OCI-LY7 (cell line): Measurements from ENCODE around the gene CYP11A1. TPM values are rescaled to one million over a fixed set of nuclear protein-coding genes. Genes with fewer than 3 reads are reported as not detected.

Experiments
- BruUV-seq: library from RNA; stranded (reverse); fragments of 400-500 nt; replicated peaks from 2 replicates; lab custom pipeline; 2021; lab: Mats Ljungman, UMichigan
- CTCF ChIA-PET: fragments of 300-600 bp; sonication (Branson Sonifier 250); formaldehyde crosslinking; loops from one replicate; lab custom pipeline; 2022; ENCODE audit warnings: antibody characterized with exemption; ENCODE audit not compliant: unreplicated experiment; lab: Charles Lee
- POLR2A ChIA-PET: fragments of 300-600 bp; sonication (Branson Sonifier 250); formaldehyde crosslinking; loops from one replicate; lab custom pipeline; 2022; ENCODE audit warnings: antibody characterized with exemption; lab: Charles Lee
- DNase-seq: peaks from one replicate; pipeline ENCODE4 v3.0.0-alpha.2; 2015; ENCODE audit warnings: low spot score
- H2AFZ ChIP-seq: fragments of 200-600 bp; sonication (generic), shearing (Covaris generic); 2 replicates; pipeline ENCODE4 v1.6.1; 2014; ENCODE audit warnings: mild to moderate bottlenecking, antibody characterized with exemption, low read length, moderate library complexity
- H3K27ac ChIP-seq: fragments of 200-600 bp; sonication (generic); 2 replicates; pipeline ENCODE4 v1.5.1; 2014; ENCODE audit warnings: mixed run types, low read depth, mild to moderate bottlenecking, moderate library complexity, low read length, inconsistent platforms; ENCODE audit not compliant: poor library complexity, severe bottlenecking
- H3K36me3 ChIP-seq: fragments of 200-600 bp; sonication (generic); 2 replicates; pipeline ENCODE4 v1.6.1; 2014; ENCODE audit warnings: mild to moderate bottlenecking, antibody characterized with exemption, low read length, moderate library complexity, mixed read lengths; ENCODE audit not compliant: insufficient read depth
- H3K4me1 ChIP-seq: fragments of 200-600 bp; sonication (generic); 2 replicates; pipeline ENCODE4 v1.5.1; 2014; ENCODE audit warnings: mild to moderate bottlenecking, low read length; ENCODE audit not compliant: insufficient read depth, poor library complexity, severe bottlenecking
- H3K4me2 ChIP-seq: fragments of 200-600 bp; sonication (generic); 2 replicates; pipeline ENCODE4 v1.6.1; 2014; ENCODE audit warnings: mild to moderate bottlenecking, low read length
- H3K4me3 ChIP-seq: fragments of 200-600 bp; sonication (generic); 2 replicates; pipeline ENCODE4 v1.5.1; 2014; ENCODE audit warnings: mild to moderate bottlenecking, low read depth, low read length; ENCODE audit not compliant: poor library complexity, severe bottlenecking
- H3K79me2 ChIP-seq: fragments of 200-600 bp; sonication (generic); 2 replicates; pipeline ENCODE4 v1.6.1; 2016; ENCODE audit warnings: low read depth, mild to moderate bottlenecking, low read length, moderate library complexity, mixed read lengths; ENCODE audit not compliant: insufficient read depth
- H3K9me2 ChIP-seq: fragments of 200-600 bp; sonication (generic); 2 replicates; pipeline ENCODE4 v1.6.1; 2016; ENCODE audit warnings: mild to moderate bottlenecking, low read length, mixed read lengths; ENCODE audit not compliant: insufficient read depth
- H3K9me3 ChIP-seq: fragments of 200-600 bp; sonication (generic); 2 replicates; pipeline ENCODE4 v1.6.1; 2014; ENCODE audit warnings: mild to moderate bottlenecking, mixed run types, low read length, mixed read lengths
- H4K20me1 ChIP-seq: fragments of 200-600 bp; sonication (generic); 2 replicates; pipeline ENCODE4 v1.6.1; 2014; ENCODE audit warnings: mild to moderate bottlenecking, antibody characterized with exemption, low read length, moderate library complexity, mixed read lengths; ENCODE audit not compliant: insufficient read depth
- EZH2phosphoT487 ChIP-seq: fragments of 200-600 bp; sonication (generic); IDR thresholded peaks from 2 replicates; pipeline ENCODE4 v1.6.1; 2018; ENCODE audit warnings: low read depth, borderline replicate concordance, mild to moderate bottlenecking, mixed run types, antibody characterized with exemption, low read length, moderate library complexity, mixed read lengths
- intact Hi-C: fragments of 100-400 bp; cut with micrococcal nuclease; formaldehyde crosslinking; loops from one replicate; pipeline ENCODE4 v1.10.0; 2022; ENCODE audit not compliant: unreplicated experiment
- total RNA-seq, 2 experiments: library from RNA; depleted of rRNA in 1 of 2; stranded (reverse); fragments of >200 nt in 1 of 2; shearing (Covaris generic) in 1 of 2; gene quantifications; 2 replicates each; pipeline ENCODE4 v1.2.3, GENCODE V29; 2014 to 2022
- TF ChIP-seq, protein P1 (sequence below): fragments of 200-600 bp; sonication (generic); conservative IDR thresholded peaks from 2 replicates; pipeline ENCODE4 v1.5.1; 2014; ENCODE audit warnings: mild to moderate bottlenecking, antibody characterized with exemption, low read length, moderate library complexity, mixed read lengths

Gene CYP11A1
- total RNA-seq, 2 experiments from 2014 or later = not detected

DNA sequence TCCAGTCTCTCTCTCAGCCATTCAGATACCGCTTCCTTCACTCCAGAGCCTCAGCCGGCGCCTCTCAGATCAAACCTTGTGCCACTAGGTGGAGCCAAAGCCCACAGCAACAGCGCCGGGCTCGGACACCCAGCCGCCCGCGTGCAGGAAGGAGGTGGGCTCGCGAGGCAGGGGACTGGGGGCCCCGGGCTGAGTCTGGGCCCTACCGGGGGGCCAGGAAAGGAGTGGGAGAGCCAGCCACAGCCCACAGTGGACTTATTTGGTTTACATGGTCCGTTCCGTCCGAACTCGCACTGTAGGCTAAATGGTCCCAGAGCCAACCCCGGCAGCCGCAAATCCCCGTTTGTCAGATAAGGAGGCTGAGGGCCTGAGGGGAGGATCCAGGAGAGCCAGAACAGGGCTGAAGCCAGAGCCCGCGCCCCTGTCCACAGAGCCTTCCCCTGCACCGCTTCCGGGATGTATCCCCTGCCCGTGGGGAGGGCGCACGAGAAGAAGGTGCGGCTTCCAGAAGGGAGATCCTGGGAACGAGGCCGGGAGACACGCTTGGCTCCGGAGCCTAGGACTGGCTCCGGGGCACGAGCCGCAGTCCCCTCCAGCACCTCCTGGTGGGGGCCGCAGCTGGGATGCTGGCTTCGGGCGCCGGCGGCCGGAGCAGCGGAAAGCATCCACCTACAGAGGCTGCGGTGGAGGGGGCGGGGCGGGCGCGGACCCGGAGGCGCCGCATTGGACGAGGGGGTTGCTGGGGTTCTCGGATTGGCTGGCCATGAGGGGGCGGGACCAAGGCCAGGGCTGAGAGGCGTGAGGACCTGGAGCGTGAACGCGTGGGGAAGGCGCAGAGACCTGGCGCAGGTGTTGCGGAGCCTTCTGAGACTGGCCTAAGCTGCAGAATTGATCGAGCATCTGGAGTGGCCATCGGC, 6.5 kb upstream of the CYP11A1 start:
- H3K4me2 ChIP-seq = peak overlapping the region; percentile 83
- CTCF ChIA-PET = interaction anchor here (0.6 to 2.1 kb wide), 4 partner anchors 11 to 250 kb away, joined by 3 to 7 read pairs (median 3); no protein-coding TSS in a partner anchor
- no TSS peak for BruUV-seq
- H2AFZ ChIP-seq = peak overlapping the region; percentile 78
- H3K79me2 ChIP-seq = no peaks in the 10 kb centered on the region
- H3K9me2 ChIP-seq = no peaks in the 10 kb centered on the region
- TF ChIP-seq EZH2phosphoT487 = no peak
- TF ChIP-seq, protein P1, sequence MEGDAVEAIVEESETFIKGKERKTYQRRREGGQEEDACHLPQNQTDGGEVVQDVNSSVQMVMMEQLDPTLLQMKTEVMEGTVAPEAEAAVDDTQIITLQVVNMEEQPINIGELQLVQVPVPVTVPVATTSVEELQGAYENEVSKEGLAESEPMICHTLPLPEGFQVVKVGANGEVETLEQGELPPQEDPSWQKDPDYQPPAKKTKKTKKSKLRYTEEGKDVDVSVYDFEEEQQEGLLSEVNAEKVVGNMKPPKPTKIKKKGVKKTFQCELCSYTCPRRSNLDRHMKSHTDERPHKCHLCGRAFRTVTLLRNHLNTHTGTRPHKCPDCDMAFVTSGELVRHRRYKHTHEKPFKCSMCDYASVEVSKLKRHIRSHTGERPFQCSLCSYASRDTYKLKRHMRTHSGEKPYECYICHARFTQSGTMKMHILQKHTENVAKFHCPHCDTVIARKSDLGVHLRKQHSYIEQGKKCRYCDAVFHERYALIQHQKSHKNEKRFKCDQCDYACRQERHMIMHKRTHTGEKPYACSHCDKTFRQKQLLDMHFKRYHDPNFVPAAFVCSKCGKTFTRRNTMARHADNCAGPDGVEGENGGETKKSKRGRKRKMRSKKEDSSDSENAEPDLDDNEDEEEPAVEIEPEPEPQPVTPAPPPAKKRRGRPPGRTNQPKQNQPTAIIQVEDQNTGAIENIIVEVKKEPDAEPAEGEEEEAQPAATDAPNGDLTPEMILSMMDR = peak; percentile 92
- POLR2A ChIA-PET = interaction anchor here (0.6 kb wide), 1 partner anchor 397 kb away, joined by 7 read pairs; no protein-coding TSS in a partner anchor
- DNase-seq = peak; percentile 92
- H4K20me1 ChIP-seq = no peaks in the 10 kb centered on the region
- H3K36me3 ChIP-seq = no peaks in the 10 kb centered on the region
- H3K27ac ChIP-seq = peak overlapping the region; percentile 47
- H3K9me3 ChIP-seq = no peaks in the 10 kb centered on the region
- H3K4me1 ChIP-seq = peaks cover 15% of the 10 kb centered on the region
- intact Hi-C loops = loop anchor here (1.0 to 10.0 kb wide), 5 partner anchors 65 to 391 kb away; partner anchors contain the start of gene ARID3B
- peak overlapping the region; percentile 71 for H3K4me3 ChIP-seq

DNA sequence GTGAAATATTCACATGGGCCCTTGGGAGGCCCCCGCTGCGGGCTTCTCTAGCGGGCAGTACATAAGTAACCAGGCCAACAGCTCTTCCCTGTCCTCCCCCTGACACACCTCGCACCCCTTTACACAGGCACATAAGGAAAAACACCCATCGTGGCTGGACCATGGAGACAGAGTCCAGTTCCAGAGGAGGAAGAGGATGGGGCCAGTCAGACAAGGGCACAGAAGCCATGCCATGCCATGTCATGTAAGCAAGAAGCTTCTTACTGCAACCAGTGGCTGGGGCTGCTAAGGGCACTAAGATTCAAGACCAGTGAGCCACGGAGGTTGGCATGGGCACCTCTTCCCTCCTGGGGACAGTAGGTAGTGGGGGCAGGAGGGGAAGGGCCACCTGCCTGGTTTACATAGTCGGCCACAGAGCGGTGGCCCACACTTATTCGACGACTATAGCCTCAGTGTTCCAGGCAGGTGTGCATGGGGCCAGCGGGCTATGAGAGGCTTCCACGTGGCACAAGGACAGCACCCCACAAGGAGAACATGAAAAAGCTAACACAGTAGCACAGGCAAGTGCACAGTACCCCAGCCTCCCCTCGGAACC, 5.7 kb upstream of the CYP11A1 start:
- no peaks in the 10 kb centered on the region for H3K9me2 ChIP-seq
- H3K9me3 ChIP-seq = no peaks in the 10 kb centered on the region
- no peaks in the 10 kb centered on the region for H4K20me1 ChIP-seq
- DNase-seq = no peak
- H3K4me2 ChIP-seq = peak overlapping the region; percentile 83
- ChIA-PET POLR2A (no interaction called here), CTCF (interaction anchor here (0.6 kb wide), 1 partner anchor 150 kb away, joined by 3 read pairs; no protein-coding TSS in a partner anchor)
- peak overlapping the region; percentile 71 for H3K4me3 ChIP-seq
- intact Hi-C loops = loop anchor here (2.0 to 10.0 kb wide), 2 partner anchors 248 to 392 kb away; no protein-coding TSS in a partner anchor
- peak overlapping the region; percentile 78; the same call in 1 of the 2 replicates for H2AFZ ChIP-seq
- no peaks in the 10 kb centered on the region for H3K79me2 ChIP-seq
- H3K36me3 ChIP-seq = no peaks in the 10 kb centered on the region
- no peak overlapping the region for H3K27ac ChIP-seq
- H3K4me1 ChIP-seq = peaks cover 12% of the 10 kb centered on the region
- no peak for TF ChIP-seq EZH2phosphoT487
- BruUV-seq = no TSS peak

DNA sequence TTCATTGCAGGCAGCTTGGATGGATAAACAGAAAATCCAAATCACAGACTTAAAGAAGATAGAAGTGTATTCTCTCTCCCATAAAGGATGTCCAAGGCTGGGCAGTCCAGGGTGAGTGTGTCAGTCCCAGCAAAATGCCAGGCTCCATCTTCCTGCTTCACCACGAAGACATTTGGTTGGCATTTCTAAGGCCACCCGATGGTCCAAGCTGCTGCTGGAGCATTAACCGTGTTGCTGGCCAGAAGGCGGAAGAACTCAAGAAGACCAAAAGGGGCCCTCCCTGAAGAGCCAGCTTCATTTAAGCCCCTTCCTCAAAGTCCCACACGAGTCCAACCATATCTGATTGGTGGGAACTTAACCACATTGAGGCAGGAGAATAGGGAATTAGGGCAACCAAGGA, 3.0 kb upstream of the CYP11A1 start:
- POLR2A ChIA-PET = interaction anchor here (0.6 kb wide), 2 partner anchors 39 to 81 kb away, joined by 3 to 5 read pairs; no protein-coding TSS in a partner anchor
- peaks cover 12% of the 10 kb centered on the region for H3K4me1 ChIP-seq
- no peaks in the 10 kb centered on the region for H3K79me2 ChIP-seq
- no peak overlapping the region for H3K4me3 ChIP-seq
- no peaks in the 10 kb centered on the region for H3K36me3 ChIP-seq
- no peak for DNase-seq
- intact Hi-C loops = loop anchor here (10.0 kb wide), 1 partner anchor 394 kb away; no protein-coding TSS in a partner anchor
- H3K27ac ChIP-seq = no peak overlapping the region
- H3K4me2 ChIP-seq = no peak overlapping the region
- H2AFZ ChIP-seq = no peak overlapping the region
- no peaks in the 10 kb centered on the region for H4K20me1 ChIP-seq
- CTCF ChIA-PET = no interaction called here
- H3K9me2 ChIP-seq = no peaks in the 10 kb centered on the region
- no peaks in the 10 kb centered on the region for H3K9me3 ChIP-seq
- BruUV-seq = no TSS peak
- TF ChIP-seq EZH2phosphoT487 = no peak
- TF ChIP-seq, protein P1 = no peak
